ENCODE results near the gene TSPAN17.

The TSPAN17 gene

DNA sequence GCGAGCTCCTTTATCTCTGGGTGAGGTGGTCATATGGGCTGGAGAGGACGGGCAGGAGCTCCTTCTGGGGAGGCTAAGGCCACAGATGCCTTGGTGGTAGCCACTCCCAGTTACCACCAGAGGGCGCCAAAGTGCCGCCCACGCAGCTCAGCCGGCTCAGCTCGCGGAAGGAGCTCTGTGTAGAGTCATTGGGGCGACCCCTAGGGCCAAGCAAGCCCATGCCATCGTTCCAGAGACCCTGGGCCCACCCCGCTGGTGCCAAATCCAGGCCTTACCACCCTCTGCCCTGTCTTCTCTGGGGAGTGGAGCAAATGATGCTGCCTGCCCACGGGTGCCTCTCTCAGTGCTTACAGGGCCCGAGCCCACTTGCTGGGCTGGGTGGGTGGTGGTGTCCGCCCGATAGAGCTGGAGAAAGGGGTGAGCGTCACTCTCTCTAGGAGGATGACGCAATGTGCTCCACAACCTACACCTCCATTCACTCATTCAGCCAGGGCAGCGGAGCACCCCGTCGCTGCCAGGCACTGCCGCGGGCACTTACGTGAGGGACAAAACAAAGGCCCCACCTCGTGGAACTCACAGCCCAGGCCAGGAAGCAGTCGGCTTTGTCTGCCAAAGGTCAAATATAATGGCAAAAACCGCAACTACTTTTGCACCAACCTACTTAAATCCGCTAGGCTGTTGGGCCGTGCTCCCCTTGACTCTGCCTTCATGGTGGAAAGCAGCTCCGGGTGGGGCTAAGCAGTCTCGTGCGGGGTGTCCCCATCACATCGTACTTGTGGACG is 13.8 kb downstream of the TSPAN17 start:
- DNase-seq = no peak

DNA sequence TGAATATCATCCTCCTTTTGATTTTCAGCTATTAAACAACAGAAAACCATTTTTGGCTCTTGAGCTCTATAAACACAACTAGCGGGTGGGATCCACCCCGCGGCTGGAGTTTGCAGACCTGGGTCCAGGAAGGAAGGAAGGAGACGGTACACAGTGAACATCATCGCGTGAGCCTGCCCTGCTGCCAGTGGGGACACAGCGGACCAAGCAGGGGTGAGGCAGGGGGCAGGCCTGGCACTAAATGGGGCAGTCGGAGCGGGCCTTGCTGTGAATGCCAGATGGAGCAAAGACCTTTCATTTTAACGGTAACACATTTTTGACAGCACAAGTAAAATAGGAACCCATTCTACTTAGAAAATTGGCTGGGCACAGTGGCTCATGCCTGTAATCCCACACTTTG is 14.4 kb downstream of the TSPAN17 start:
- DNase-seq = no peak

DNA sequence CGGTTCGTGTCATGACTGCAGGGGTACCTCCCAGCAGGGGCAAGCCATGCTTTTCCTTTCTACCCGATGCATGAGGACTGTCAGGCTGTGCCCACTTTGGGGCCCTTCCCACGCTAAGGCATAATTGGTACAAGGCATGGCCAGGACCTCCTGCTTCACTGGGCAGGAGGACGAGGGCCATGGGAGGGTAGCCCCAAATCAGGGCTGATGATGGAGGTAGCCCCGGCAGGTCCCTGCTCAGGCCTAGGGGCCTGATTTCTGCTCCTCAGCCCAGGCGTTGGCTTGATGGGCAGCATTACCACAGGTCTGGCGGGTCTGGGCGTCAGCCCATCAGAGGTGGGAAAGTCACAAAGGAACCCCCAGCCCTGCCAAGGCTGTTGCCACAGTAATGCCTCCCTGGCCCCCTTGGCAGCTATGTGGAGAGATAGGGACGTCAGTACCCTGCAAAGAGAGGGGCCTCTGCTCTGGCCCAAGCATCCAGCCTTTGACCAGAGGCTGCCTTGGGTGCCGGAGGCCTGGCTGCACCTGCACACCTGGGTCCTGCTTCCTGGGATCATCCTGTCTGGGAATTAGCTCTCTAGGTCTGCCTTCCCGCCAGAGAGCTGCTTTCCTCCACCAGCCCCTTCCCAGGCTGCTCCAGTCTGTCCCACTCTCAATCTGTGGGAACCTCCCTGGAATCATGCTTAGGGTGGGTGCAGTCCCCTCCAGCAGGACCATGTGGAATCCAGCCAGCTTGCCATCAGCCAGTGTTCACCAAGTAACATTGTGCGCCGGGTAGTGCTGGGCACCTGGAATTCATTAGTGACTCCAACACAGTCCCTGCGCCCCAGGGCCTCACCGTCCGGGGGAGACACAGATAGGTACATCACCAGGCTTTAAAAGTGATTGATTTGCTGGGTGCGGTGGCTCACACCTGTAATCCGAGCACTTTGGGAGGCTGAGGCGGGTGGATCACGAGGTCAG is 15.4 kb downstream of the TSPAN17 start:
- DNase-seq = no peak

DNA sequence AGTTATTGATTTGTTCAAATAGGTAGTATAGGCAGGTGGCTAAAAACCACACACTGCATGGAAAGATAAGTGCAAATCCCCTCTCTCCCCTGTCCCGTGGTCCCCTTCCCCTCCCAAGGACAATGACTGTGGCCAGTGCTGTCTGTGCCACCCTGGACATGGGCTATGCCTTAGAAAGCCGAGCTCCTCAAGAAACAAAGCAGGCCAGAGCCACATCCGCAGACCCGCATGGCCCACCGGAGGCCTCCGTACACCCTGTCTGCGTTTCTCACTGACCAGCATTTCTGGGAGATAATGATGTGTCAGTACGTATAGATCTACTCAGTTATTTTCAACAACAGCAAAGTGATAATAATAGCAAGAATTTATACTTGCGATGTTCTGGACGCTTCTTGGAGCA is 16.3 kb downstream of the TSPAN17 start:
- DNase-seq = no peak

DNA sequence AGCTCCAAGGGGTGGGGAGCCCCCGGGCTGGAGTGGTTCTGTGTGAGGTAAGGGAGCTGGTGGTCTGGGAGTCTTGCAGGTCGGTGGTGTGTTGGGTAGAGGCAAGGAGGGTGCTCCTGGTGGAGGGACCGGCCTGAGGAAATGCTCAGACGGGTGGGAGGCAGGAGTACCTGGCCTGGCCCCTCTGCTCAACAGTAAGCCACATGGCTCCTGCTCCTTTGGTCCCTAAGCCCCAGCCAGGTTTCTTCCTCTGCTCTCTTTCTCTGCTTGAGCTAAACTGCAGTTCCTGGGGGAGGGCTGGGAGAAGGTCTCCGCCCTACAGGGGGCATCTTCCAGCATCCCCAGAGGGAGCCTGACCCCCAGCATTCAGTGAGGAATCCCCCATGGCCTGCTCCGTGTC is 17.2 kb downstream of the TSPAN17 start:
- DNase-seq = no peak

DNA sequence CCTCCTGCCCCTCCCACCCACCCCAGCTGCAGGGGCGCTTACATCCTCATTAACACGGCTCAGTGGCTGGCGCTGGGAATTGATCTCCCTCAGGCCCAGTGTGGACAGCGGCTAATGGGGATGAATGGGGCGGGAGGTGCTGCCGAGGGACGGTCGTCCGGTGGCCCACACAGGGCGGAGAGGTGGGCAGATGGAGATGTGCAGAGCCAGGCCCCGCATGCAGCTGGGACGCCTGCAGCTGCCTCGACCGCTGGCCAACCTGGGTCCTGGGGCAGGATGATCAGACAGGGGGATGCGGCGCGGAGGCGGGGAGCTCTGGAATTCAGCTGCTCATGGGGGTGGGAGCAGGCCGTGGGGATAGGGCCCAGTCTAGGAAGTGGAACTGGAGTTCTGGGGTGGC is 17.6 kb downstream of the TSPAN17 start:
- DNase-seq = no peak

DNA sequence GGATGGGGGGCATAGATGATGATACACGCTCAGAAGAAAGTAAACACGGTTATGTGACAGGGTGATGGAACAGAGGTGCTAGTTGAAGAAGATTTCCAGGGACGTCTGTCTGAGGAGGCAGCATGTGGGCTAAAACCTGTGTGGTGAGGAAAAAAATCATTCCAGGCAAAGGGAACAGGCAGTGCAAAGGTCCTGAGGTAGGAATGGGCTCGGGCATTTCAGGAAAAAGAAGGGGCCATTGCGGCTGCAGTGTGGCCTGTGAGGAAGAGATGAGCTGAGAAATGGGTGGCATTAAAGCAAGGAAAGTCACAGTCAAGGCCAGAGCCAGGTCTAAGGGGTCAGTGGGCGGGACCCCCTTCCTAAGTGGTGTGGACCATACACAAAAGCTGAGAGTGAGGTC is 18.2 kb downstream of the TSPAN17 start:
- DNase-seq = no peak

DNA sequence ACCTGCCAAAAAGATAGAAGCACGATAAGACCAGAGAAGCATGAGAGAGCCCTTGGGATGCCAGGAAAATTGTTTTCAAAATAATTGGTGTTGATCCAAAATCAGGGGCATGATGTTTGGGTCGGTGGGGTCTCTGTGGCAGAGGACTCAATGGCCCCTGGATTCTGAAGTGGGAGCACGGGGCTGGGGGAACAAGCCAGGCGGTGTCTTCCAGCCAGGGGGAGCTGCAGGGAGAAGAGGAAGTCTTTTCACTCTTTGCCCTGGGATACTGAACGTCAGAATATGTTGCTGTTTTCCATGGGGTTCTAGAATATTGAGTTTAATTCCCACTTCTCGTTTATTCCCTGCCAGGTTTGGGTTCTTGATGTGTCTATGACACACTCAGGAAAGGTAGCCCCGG is 20.4 kb downstream of the TSPAN17 start:
- DNase-seq = no peak

DNA sequence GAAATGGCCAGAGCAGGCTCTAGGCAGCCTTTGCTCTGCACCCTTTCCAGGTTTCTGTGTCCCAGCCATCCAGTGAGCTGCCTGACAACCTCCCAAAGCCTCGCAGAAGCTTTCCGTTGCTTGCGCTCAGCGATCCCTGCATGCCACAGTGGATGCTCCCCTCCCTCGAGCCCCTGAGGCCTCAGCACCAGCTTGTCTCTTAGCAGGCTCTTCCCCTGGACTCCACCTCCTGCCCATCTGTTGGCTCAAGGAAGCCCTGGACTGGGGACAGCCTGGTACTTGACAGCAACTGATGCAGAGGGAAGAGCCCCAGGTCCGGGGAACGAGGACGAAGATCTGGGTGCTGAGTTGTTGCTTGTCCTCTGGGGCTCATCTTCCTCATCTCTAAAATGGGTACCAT is 23.2 kb downstream of the TSPAN17 start:
- DNase-seq = no peak

DNA sequence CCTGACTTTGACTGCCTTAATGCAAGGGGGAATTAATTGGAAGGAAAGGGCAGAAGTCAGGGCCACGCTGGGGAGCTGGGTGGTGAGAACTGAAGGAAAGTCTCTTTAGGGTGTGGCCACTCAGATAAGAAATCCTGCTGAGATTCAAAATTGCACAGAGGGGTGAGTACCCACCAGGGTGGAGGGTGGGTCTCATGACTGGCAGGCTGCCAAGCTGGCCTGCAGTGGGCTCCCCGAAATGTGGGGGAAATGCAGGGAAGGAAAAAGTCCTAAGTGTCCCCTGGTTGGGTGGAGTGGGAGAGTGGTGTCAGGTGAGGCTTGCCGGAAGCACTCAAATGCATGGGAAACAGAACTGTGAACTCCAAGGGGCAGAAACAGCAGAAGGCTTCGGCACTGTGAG is 24.1 kb downstream of the TSPAN17 start:
- no peak for DNase-seq

DNA sequence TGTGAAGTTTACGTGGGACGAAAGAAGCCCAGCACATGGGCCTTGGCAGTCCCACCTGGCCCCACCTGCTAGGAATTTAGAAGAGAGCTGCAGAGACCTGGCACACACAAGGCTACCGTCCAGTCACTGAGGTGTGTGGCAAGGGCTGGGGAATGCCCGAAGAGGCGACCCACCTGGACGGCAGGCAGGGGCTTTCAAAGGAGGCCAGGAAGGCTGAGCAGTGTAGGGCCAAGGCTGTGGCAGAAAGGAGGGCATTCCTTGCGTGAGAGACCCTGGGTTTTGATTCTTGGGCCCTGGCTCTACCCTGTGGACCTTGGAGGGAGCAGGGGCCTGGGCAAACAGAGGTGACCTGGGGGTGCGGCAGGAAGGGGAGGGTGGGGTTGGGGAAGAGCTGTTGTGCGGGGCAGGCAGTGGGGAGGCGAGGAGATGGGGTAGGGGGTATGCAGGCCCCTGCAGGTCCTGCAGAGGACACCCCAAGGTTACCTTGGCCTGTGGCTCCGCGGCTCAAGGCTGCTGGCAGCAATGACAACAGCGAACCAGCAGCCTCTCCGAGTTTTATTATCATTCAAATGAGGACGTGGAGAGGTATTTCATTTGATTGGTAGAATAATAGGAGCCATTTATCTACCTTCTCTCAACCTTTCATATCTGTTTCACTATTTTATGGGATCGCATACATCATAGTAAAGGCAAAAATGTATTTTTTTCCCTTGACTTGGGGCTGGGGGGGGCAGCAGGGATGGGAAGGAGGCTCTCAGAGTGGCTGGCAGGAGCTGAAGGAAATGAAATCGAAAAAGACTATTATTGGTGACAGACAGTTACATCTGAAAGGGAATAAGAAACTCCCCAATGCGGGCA is 24.8 kb downstream of the TSPAN17 start:
- DNase-seq = no peak

DNA sequence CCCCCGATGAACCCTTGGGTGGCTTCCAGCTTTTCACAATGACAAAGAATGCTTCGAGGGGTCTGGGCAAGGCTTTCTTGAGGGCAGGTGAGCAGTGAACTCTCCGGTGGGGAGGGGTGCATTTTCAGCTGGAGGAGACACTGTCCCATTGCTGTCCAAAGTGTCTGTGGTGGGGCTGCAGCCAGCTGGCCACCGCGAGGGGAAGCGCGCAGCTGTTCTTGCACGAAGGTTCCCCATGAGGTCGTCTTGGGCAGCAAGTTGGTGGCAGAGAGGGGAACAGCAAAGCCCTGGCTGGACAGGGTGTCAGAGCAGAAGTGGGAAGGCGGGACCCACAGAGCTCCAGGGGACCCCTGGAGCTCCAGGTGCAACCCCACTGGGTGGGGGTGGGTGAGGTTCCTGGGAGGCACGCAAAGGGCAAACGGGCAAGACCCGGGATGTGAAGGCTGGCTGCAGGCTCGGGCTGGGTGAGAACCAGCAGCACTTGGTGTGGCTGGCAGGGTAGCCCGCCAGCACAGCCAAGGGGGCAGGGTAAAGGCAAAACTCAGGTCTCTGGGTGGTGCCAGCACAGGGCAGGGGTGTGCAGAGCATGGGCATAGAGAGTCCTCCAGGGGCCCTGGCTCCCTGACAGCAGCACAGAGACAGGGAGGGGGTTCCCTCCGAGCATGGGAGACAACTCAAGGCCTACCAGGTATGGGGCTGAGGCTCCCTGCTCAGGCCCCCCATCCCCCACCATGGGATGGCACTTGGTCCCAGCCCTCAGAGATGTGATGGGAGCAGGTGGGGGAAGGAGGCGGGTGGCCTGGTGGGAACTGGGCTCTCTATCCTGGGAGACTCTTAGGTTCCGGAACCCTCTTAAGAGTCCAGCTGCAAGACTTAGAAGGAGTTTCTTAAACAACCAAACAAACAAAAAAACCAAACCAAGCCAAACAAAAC is 26.6 kb downstream of the TSPAN17 start:
- no peak for DNase-seq

DNA sequence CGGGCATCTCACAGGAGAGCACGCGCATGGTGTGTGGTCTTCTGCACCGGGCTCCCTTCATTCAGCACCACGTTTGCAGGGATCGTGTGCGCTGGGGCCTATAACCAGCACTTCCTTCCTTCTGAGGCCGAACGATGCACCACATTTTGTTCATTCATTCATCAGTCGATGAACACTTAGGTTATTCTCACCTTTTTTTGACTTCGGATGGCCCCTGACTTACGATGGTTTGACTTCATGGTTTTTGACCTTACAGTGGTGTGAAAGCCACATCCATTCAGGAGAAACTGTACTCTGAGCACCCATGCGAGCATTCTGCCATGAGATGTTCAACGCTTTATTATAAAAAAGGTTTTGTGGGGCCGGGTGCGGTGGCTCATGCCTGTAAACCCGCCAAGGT is 27.5 kb downstream of the TSPAN17 start:
- DNase-seq = no peak

DNA sequence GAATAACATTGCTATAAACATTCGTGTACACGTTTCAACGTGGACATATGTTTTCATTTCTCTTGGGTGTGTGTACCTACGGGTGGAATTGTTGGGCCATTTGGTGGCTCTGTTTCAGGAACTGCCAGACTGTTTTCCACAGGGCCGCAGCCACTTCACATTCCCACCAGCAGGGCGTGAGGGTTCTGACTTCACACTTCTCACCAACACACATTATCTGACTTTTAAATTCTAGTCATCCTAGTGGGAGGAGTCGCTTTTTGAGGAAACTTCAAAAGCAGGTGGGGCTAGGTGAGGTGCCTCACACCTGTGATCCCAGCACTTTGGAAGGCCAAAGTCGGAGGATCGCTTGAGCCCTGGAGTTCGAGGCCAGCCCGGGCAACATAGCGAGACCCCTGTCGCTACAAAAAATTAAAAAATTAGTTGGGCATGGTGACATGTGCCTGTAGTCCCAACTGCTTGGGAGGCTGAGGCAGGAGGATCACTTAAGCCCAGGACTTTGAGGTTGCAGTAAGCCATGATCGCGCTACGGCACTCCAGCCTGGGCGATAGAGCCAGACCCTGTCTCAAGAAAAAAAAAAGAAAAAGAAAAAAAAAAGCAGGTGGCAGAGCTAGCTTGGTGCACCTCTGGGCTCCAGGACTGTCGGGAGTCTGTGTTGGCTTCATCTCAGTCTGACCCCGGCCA is 28.5 kb downstream of the TSPAN17 start:
- no peak for DNase-seq

DNA sequence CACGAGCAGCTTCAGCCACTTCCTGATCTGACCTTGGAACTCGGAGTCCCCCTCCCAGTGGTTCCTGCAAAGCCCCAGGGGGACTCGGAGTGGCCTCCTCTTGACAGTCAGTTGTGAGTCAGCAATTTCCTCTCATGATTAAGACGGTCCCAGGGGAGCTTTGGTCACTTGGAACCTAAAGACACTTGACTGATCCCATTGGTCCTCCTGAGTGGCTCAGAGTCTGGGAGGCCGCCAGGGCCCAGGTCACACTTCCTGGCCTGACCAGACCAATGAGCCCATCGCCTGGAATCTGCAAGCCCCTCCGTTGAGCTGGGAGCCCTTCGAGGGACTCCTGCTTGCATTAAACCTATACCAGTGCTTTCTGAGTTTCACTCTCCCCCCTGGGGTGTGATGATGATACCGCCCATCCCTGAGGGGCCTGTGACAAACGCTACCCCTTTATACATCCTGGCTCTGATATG is 29.1 kb downstream of the TSPAN17 start:
- no peak for DNase-seq

DNA sequence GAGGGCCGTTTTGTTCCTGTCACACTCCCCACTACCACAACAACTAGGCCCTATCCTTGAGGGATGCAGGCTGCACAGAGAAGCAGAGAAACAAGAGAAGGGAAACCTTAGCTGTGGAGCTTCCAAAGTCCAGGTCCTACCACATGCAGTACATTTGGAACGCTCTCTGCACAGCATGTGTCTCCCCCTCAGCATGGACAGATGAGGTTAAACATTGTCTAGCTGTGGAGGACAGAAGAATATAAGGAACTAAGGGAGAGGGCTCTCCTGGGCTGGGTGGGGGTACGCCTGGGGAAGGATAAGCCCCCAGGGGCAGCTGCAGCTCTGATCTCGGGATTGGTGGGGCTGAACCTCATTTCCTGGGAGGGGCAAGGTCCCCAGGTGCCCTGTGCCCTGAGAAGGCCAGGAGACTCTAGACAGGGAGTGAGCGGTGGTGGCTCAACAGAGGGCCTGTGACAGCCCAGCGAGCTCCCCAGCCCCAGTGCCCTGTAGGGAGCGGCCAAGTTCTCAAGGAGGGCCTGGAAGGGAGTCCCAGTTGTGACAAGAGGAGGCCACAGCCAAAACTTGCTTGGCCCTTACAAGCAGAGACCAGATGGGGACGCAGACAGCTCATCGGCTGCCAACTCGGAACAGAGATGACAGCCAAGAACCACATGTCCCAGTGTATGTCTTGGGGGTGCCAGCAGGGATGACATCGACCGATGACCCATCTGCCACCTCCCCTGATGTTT is 30.1 kb downstream of the TSPAN17 start:
- no peak for DNase-seq

DNA sequence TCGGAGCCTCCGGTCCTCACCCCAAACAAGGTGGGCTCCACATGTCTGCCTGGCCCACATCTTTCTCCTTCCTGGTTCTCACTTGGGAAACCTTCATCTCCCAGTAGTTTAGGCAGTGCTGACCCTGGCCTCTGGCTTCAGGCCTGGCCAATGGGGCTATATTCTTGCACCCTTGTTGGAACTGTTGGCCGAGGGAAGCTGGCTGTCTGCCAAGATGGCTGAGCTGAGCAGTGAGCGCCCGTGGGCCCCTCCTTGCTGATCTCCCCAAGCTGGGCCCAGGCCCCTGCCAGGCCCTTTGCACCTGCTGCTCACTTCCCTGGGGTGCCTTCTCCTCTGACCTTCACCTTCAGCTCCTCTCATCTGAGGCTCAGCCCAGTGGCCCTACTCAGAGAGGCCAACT is 31.3 kb downstream of the TSPAN17 start:
- DNase-seq = no peak

DNA sequence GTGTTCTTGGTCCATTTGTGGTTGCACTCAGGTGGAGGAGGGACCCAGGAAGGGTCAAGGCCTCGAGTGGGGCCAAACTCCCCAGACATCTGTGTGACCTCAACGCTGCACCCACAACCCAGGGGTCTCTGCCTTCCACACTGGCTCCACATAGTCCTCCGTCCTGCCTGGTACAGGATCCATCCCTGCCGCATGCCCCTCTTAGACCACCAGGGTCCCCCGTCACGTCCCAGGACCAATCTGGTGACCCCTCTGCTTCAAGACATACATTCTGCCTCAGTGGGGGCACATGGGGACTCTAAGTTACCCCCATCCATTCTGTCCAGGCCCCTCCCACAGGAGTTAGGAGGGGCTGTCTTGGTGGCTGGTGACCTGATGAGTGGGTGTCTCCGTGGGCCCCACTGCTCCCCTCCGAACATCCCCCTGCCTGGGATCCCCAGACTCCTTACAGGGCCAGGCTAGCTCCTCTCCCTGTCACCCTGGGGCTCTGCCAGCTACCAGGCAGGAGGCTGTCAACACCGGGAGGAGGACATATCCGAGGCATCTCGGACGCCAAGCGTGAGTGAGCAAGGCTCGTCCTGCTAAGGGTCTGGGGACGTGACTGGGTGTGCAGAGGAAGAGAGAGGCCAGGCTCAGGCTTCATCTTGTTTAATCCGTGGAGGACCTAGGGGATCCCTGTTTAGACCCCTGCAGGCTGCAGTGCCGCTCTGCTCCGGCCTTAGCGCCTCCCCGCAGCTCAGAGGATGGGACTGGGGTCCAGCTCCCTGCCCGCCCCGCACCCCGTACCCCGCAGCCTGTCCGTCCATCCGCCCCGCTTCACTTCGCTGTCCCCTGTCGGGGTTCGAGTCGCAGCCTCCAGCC is 32.3 kb downstream of the TSPAN17 start:
- DNase-seq = no peak

DNA sequence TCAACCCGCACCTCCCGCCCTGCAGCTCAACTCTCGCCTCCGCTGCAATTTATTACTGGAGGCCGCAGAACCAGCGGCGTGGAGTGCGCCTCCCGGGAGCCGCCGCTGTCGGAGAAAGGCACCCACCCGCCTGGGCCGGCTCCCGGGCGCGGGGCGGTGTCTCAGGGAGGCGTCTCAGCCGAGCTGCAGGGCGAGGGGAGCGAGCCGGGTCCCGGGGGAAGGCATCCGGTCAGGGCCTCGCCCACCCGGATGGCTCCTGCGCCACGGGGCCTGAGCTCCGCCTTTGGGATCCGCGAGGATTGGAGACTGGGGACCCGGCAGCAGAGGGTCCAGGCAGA is 32.9 kb downstream of the TSPAN17 start:
- no peak for DNase-seq

Data from NCI-H526 treated with DMSO at 0.1 percent for 48 hours (cell line).